Endodermal cell (in vitro differentiated cells): ENCODE data around the gene C1orf116. TPM values are rescaled to one million over a fixed set of nuclear protein-coding genes. Genes with fewer than 3 reads are reported as not detected.

Source experiments
- DNase-seq: peaks from one replicate; pipeline ENCODE4 v3.0.0-alpha.2; 2017
- H3K27ac ChIP-seq: 2 replicates; pipeline ENCODE4 v1.5.1; 2013; ENCODE audit warnings: mild to moderate bottlenecking, low read depth, low read length, moderate library complexity
- H3K27me3 ChIP-seq: 2 replicates; pipeline ENCODE4 v1.6.1; 2013; ENCODE audit warnings: mild to moderate bottlenecking, low read length, moderate library complexity; ENCODE audit not compliant: insufficient read depth, control insufficient read depth, poor library complexity, severe bottlenecking
- H3K36me3 ChIP-seq: 2 replicates; pipeline ENCODE4 v1.7.0; 2013; ENCODE audit warnings: mild to moderate bottlenecking, low read length, moderate library complexity; ENCODE audit not compliant: control insufficient read depth, insufficient read depth
- H3K4me1 ChIP-seq: one replicate; pipeline ENCODE4 v1.7.0; 2013; ENCODE audit warnings: low read length; ENCODE audit not compliant: control insufficient read depth, insufficient read depth
- H3K4me3 ChIP-seq: 2 replicates; pipeline ENCODE4 v1.5.1; 2013; ENCODE audit warnings: mild to moderate bottlenecking, low read length, moderate library complexity
- H3K9ac ChIP-seq: 2 replicates; pipeline ENCODE4 v1.6.1; 2013; ENCODE audit warnings: mild to moderate bottlenecking, low read length, moderate library complexity; ENCODE audit not compliant: poor library complexity, severe bottlenecking; ENCODE audit errors: extremely low read depth
- H3K9me3 ChIP-seq: 2 replicates; pipeline ENCODE4 v1.6.1; 2013; ENCODE audit warnings: mild to moderate bottlenecking, low read length, moderate library complexity; ENCODE audit not compliant: control insufficient read depth
- H3K27ac Mint-ChIP-seq: 2 replicates; pipeline ENCODE4 v1.8.0; 2020; ENCODE audit warnings: mixed read lengths
- H3K27me3 Mint-ChIP-seq: 2 replicates; pipeline ENCODE4 v1.8.0; 2021; ENCODE audit warnings: mild to moderate bottlenecking, mixed read lengths; ENCODE audit not compliant: insufficient read depth
- H3K36me3 Mint-ChIP-seq: 2 replicates; pipeline ENCODE4 v1.8.0; 2020; ENCODE audit warnings: low read depth, mixed read lengths
- H3K4me1 Mint-ChIP-seq: 2 replicates; pipeline ENCODE4 v1.8.0; 2020; ENCODE audit warnings: mixed read lengths
- H3K4me3 Mint-ChIP-seq: 2 replicates; pipeline ENCODE4 v1.8.0; 2020; ENCODE audit warnings: mild to moderate bottlenecking, moderate library complexity, mixed read lengths
- H3K9me3 Mint-ChIP-seq: 2 replicates; pipeline ENCODE4 v1.8.0; 2020; ENCODE audit warnings: mild to moderate bottlenecking, mixed read lengths
- CTCF ChIP-seq: fragments of 200-600 bp; sonication (generic); conservative IDR thresholded peaks from 2 replicates; pipeline ENCODE4 v1.5.0; 2021; ENCODE audit warnings: antibody characterized with exemption, mild to moderate bottlenecking
- WGBS, 2 experiments: methylation state at CpG; one replicate each; pipeline versions ENCODE4 v1.1.5 to v1.1.7; 2013; ENCODE audit warnings: missing lambda C conversion rate in 2 of 2, mixed read lengths in 1 of 2; ENCODE audit not compliant: insufficient coverage in 1 of 2, insufficient read length in 1 of 2; 5-methylcytosine and 5-hydroxymethylcytosine counted together
- total RNA-seq, 2 donors: library from RNA; stranded (reverse); fragmentation: NEBNext Ultra II Directional in 1 of 2; extraction: Animal tissue kit (Norgen Biotek cat#: 25700) in 1 of 2; gene quantifications; 2 replicates in 1 of 2; 3 replicates in 1 of 2; pipeline ENCODE4 v1.2.1, GENCODE V29; 2021

The C1orf116 gene
- total RNA-seq, 2 donors from 2014 or later = 0.55 to 0.60 TPM

- no peak overlapping the region for H3K27ac Mint-ChIP-seq
- no peak overlapping the region for H3K4me3 ChIP-seq
- 84% methylated on average over 3 of the region's 3 CpGs; no CpG with 5 or more reads in 1 of the 2 experiments for WGBS, 2 experiments
- DNase-seq = no peak
- no peaks in the 10 kb centered on the region for H3K36me3 Mint-ChIP-seq
- H3K4me1 ChIP-seq = peaks cover 5% of the 10 kb centered on the region
- H3K4me3 Mint-ChIP-seq = no peak overlapping the region
- H3K27me3 ChIP-seq = peaks cover under 1% of the 10 kb centered on the region
- no peaks in the 10 kb centered on the region for H3K9me3 ChIP-seq
- H3K27me3 Mint-ChIP-seq = peaks cover 9% of the 10 kb centered on the region
- H3K4me1 Mint-ChIP-seq = peaks cover 15% of the 10 kb centered on the region
- H3K9me3 Mint-ChIP-seq = no peaks in the 10 kb centered on the region
- TF ChIP-seq CTCF = no peak
- no peaks in the 10 kb centered on the region for H3K36me3 ChIP-seq
- H3K9ac ChIP-seq = peak overlapping the region; percentile 2
- H3K27ac ChIP-seq = no peak overlapping the region
Observed at GRCh38 chr1:207006914-207007313, 25.6 kb downstream of the C1orf116 start.

- peaks cover 5% of the 10 kb centered on the region for H3K4me1 ChIP-seq
- no peaks in the 10 kb centered on the region for H3K36me3 Mint-ChIP-seq
- H3K4me3 Mint-ChIP-seq = no peak overlapping the region
- H3K36me3 ChIP-seq = no peaks in the 10 kb centered on the region
- H3K27ac ChIP-seq = no peak overlapping the region
- 89 to 95% methylated on average over 2 to 3 of the region's 3 CpGs for WGBS, 2 experiments
- H3K27ac Mint-ChIP-seq = no peak overlapping the region
- H3K9ac ChIP-seq = no peak overlapping the region
- H3K4me1 Mint-ChIP-seq = peaks cover 15% of the 10 kb centered on the region
- no peak for TF ChIP-seq CTCF
- no peaks in the 10 kb centered on the region for H3K9me3 Mint-ChIP-seq
- no peak for DNase-seq
- no peaks in the 10 kb centered on the region for H3K9me3 ChIP-seq
- H3K4me3 ChIP-seq = no peak overlapping the region
- peaks cover 6% of the 10 kb centered on the region for H3K27me3 Mint-ChIP-seq
- H3K27me3 ChIP-seq = no peaks in the 10 kb centered on the region
Observed at GRCh38 chr1:207006083-207006482, 26.5 kb downstream of the C1orf116 start.

- WGBS, 2 experiments = 41 to 52% methylated on average over 6 to 9 of the region's 9 CpGs
- H3K27me3 Mint-ChIP-seq = peaks cover 2% of the 10 kb centered on the region
- Histone ChIP-seq H3K36me3 (no peaks in the 10 kb centered on the region), H3K9me3 (no peaks in the 10 kb centered on the region), H3K4me3 (no peak overlapping the region), H3K9ac (no peak overlapping the region), H3K27ac (no peak overlapping the region), H3K27me3 (no peaks in the 10 kb centered on the region), H3K4me1 (peaks cover 5% of the 10 kb centered on the region)
- no peaks in the 10 kb centered on the region for H3K9me3 Mint-ChIP-seq
- no peaks in the 10 kb centered on the region for H3K36me3 Mint-ChIP-seq
- peaks cover 15% of the 10 kb centered on the region for H3K4me1 Mint-ChIP-seq
- no peak overlapping the region for H3K27ac Mint-ChIP-seq
- peak; percentile 91 for DNase-seq
- no peak overlapping the region for H3K4me3 Mint-ChIP-seq
- TF ChIP-seq CTCF = peak; percentile 88
Observed at GRCh38 chr1:207004931-207005830, 27.4 kb downstream of the C1orf116 start.
